ENCODE results near the gene ADAMTS2.

GRCh38 chr5:179166171-179166885 is 178.9 kb downstream of the ADAMTS2 start:
- TF ChIP-seq POLR2A (IDR thresholded peaks at IDR 0.05; ENCODE audit: low read depth, low read length) (no peak), TAF1 (IDR thresholded peaks at IDR 0.05; ENCODE audit: low read depth, low read length) (no peak), PAX5 (IDR thresholded peaks at IDR 0.05; ENCODE audit: insufficient read depth, low read length, severe bottlenecking) (no peak), POLR2AphosphoS5 (IDR thresholded peaks at IDR 0.05; ENCODE audit: low read depth, low read length) (no peak), SPI1 (IDR thresholded peaks at IDR 0.05; ENCODE audit: low read depth, low read length) (no peak)

All from GM12891 (cell line).